Measurements from ENCODE around the gene EFHD1. TPM values are rescaled to one million over a fixed set of nuclear protein-coding genes. Genes with fewer than 3 reads are reported as not detected.

Gene EFHD1
- total and polyA plus RNA-seq, 9 of the 15 experiments (the other 6 are each of a cell fraction or from before 2014, with no cell fraction given) = 0.66 to 9.1 (median 2.0) TPM

DNA sequence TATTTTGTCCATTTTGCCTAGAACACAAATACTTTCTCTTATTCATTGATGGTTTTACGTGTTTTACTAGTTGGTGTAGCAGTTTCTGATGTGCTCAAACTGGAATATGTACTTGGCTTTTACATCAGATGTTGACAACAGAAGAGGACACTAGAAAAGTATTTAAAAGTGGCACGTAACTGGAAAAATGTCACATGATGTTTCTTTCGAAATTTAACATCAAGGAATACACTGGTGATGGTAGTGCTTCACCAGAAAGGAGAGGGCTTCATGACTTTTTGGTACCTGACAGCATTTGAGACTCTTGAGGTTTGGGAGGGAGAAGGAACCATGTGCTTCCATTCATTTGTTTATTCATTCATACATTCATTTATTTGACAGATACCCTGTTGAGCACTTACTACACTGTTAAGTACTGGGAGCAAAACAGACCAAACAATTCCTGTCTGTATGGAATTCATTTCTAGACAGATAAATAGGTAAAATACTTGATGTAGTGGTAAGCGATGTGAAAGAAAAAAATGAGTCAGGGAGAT is 65.2 kb downstream of the EFHD1 start (continued):
- TF ChIP-seq RBM34 (IDR thresholded peaks at IDR 0.05; ENCODE audit: borderline replicate concordance, insufficient read depth, low read length) (no peak), RAD21 (CRISPR knock-in tag; conservative IDR thresholded peaks at IDR 0.05 in 1 of 2, IDR thresholded peaks at IDR 0.05 in 1 of 2) (no peak), XRCC3 (IDR thresholded peaks at IDR 0.05) (no peak), NFE2 (IDR thresholded peaks at IDR 0.05; ENCODE audit: low read depth) (no peak), ZNF717 (CRISPR knock-in tag; IDR thresholded peaks at IDR 0.05) (no peak), NFIC (IDR thresholded peaks at IDR 0.05) (no peak), ZNF324 (CRISPR knock-in tag; IDR thresholded peaks at IDR 0.05) (no peak), ZNF24 (IDR thresholded peaks at IDR 0.05) (peak; percentile 52; the same call in 1 of the 2 replicates)

DNA sequence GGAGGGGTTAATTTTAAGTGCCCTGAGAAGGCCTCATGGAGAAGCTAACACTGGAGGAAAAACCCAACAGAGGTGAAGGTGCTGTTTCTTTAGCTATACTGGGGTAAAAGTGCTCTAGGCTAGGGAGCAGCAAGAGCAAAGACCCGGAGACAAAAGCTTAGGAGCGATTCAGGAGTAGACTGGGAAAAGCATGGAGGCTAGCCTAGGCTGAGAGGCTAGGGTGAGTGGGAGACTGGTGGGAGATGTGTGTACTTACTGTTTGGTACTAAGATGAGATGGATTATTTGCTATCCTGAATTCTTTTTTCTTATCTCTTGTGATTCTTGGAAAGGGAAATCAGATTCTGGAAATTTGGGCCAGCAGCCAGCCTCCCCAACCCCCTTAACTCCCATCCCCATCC is 65.7 kb downstream of the EFHD1 start:
- Histone ChIP-seq H2AFZ (ENCODE audit: low read depth, low read length) (no peak overlapping the region), H3K9me3 (replicated peaks; ENCODE audit: control insufficient read depth, insufficient read depth, low read depth, low read length) (no peaks in the 10 kb centered on the region), H3K4me2 (ENCODE audit: insufficient read depth, low read length) (peak overlapping the region; percentile 96), H3K9me1 (ENCODE audit: control insufficient read depth, insufficient read depth, low read length) (no peaks in the 10 kb centered on the region), H3K27ac (ENCODE audit: extremely low read depth, low read depth, low read length) (peak overlapping the region; percentile 88), H3K27me3 (ENCODE audit: control insufficient read depth in 2 of 2, insufficient read depth in 2 of 2, low read length in 2 of 2) (no peaks in the 10 kb centered on the region), H3K9ac (ENCODE audit: insufficient read depth in 1 of 2, low read depth in 2 of 2, low read length in 2 of 2) (peak overlapping the region; percentile 57 to 92), H4K20me1 (replicated peaks; ENCODE audit: control insufficient read depth, insufficient read depth, low read length) (0 out of 2 replicates have a peak, but pooled peaks cover 4% of the 10 kb centered on the region), H3K79me2 (ENCODE audit: control insufficient read depth, insufficient read depth, low read length) (peaks cover 70% of the 10 kb centered on the region), H3K4me1 (replicated peaks in 1 of 2; ENCODE audit: control insufficient read depth in 2 of 2, insufficient read depth in 2 of 2, low read length in 2 of 2) (peaks cover 9 to 14% of the 10 kb centered on the region in 2 experiments), H3K36me3 (ENCODE audit: control insufficient read depth, insufficient read depth, low read length) (peaks cover 37% of the 10 kb centered on the region), H3K4me3 (peak overlapping the region; percentile 96)
- in situ Hi-C loops (cut with MboI) = no loop called here
- CTCF ChIA-PET (ENCODE audit: low intra/inter-chr PET ratio) = no interaction called here
- WGBS (ENCODE audit: insufficient coverage, low coverage, missing lambda C conversion rate) = 6% methylated on average over 2 of the region's 2 CpGs
- BruUV-seq (replicated peaks) = no TSS peak
- TF ChIP-seq FIP1L1 (IDR thresholded peaks at IDR 0.05; ENCODE audit: low read depth, low read length, poor library complexity, severe bottlenecking) (no peak), NFATC3 (IDR thresholded peaks at IDR 0.05) (no peak), SNRNP70 (optimal IDR thresholded peaks at IDR 0.05; ENCODE audit: low read depth, low read length) (no peak), AFF4 (CRISPR knock-in tag; IDR thresholded peaks at IDR 0.05) (no peak)
- ATAC-seq (0 out of 3 replicates have a peak, but pooled peaks have one; percentile 5), FAIRE-seq (no peak), DNase-seq (ENCODE audit: extremely low read depth in 1 of 4, low spot score in 3 of 4) (peak in 1 of 4 experiments; percentile 11)
- POLR2A ChIA-PET = interaction anchor here (1.1 kb wide), 1 partner anchor 27 kb away, joined by 3 read pairs; no protein-coding TSS in a partner anchor
- intact Hi-C loops (cut with micrococcal nuclease) = no loop called here

Data from K562 (cell line).